Cardiac muscle cell (in vitro differentiated cells and primary cell): ENCODE measurements around the gene PXK. TPM values are rescaled to one million over a fixed set of nuclear protein-coding genes. Genes with fewer than 3 reads are reported as not detected.

Experiments used
- DNase-seq, 2 donors: peaks; one replicate each; pipeline versions ENCODE4 v3.0.0 to v3.0.0-alpha.2; 2010 to 2017; ENCODE audit warnings: low read depth in 1 of 2, low spot score in 1 of 2
- H3K27ac ChIP-seq: fragments of 200-600 bp; sonication (generic); 2 replicates; pipeline ENCODE4 v1.5.1; 2016
- H3K27me3 ChIP-seq: fragments of 200-600 bp; sonication (generic); 2 replicates; pipeline ENCODE4 v1.6.0; 2016; ENCODE audit warnings: control low read depth
- H3K36me3 ChIP-seq: fragments of 200-600 bp; sonication (generic); 2 replicates; pipeline ENCODE4 v1.5.1; 2016; ENCODE audit warnings: control low read depth
- H3K4me1 ChIP-seq: fragments of 200-600 bp; sonication (generic); 2 replicates; pipeline ENCODE4 v1.8.1; 2017; ENCODE audit warnings: low read depth, mild to moderate bottlenecking, mixed run types
- H3K4me3 ChIP-seq: fragments of 200-600 bp; sonication (generic); 2 replicates; pipeline ENCODE4 v1.5.1; 2016; ENCODE audit warnings: mild to moderate bottlenecking
- H3K9me3 ChIP-seq: fragments of 200-600 bp; sonication (generic); 2 replicates; pipeline ENCODE4 v1.5.1; 2017; ENCODE audit warnings: low read depth, mild to moderate bottlenecking, control low read depth
- CTCF ChIP-seq: IDR thresholded peaks from 2 replicates; pipeline ENCODE4 v1.5.1; 2012; ENCODE audit warnings: low read depth, mild to moderate bottlenecking, low read length
- polyA plus RNA-seq: library from polyadenylated mRNA; unstranded; fragments of >200 nt; fragmentation: Nextera tagmentation; extraction: Ambion mirVana; gene quantifications from 2 replicates; pipeline ENCODE4 v1.2.1, GENCODE V29; 2016
- total RNA-seq: library from RNA; depleted of rRNA; stranded (reverse); fragments of >200 nt; gene quantifications from 2 replicates; pipeline ENCODE4 v1.2.3, GENCODE V29; 2016

PXK gene
- total and polyA plus RNA-seq, 2 experiments from 2014 or later, result 18.1 to 26.8 TPM

GRCh38 chr3:58377750-58378149, 45.1 kb downstream of the PXK start:
- H3K27me3 ChIP-seq, result no peaks in the 10 kb centered on the region
- no peaks in the 10 kb centered on the region for H3K36me3 ChIP-seq
- DNase-seq, result no peak
- H3K4me1 ChIP-seq, result no peaks in the 10 kb centered on the region
- no peak overlapping the region for H3K27ac ChIP-seq
- H3K9me3 ChIP-seq, result no peaks in the 10 kb centered on the region
- H3K4me3 ChIP-seq, result no peak overlapping the region
- TF ChIP-seq CTCF, result no peak

- no peak overlapping the region for H3K27ac ChIP-seq
- no peak for DNase-seq
These were observed 46.8 kb downstream of the PXK start for GRCh38 chr3:58379351-58380073.

GRCh38 chr3:58383476-58383875, 50.8 kb downstream of the PXK start:
- Histone ChIP-seq H3K9me3 (no peaks in the 10 kb centered on the region), H3K27me3 (no peaks in the 10 kb centered on the region), H3K27ac (no peak overlapping the region), H3K36me3 (no peaks in the 10 kb centered on the region), H3K4me3 (no peak overlapping the region), H3K4me1 (peaks cover 6% of the 10 kb centered on the region)
- TF ChIP-seq CTCF, result no peak
- DNase-seq, result peak in 1 of 2 donors; percentile 53

More at GRCh38 chr3:58379351-58380073, 46.8 kb downstream of the PXK start:
- no peaks in the 10 kb centered on the region for H3K27me3 ChIP-seq
- no peaks in the 10 kb centered on the region for H3K4me1 ChIP-seq
- H3K36me3 ChIP-seq, result no peaks in the 10 kb centered on the region
- TF ChIP-seq CTCF, result no peak
- no peaks in the 10 kb centered on the region for H3K9me3 ChIP-seq
- no peak overlapping the region for H3K4me3 ChIP-seq

GRCh38 chr3:58383904-58384303, 51.2 kb downstream of the PXK start:
- Histone ChIP-seq H3K36me3 (no peaks in the 10 kb centered on the region), H3K27ac (no peak overlapping the region), H3K27me3 (no peaks in the 10 kb centered on the region), H3K9me3 (no peaks in the 10 kb centered on the region), H3K4me1 (peaks cover 8% of the 10 kb centered on the region), H3K4me3 (no peak overlapping the region)
- no peak for TF ChIP-seq CTCF
- DNase-seq, result peak in 1 of 2 donors; percentile 97

GRCh38 chr3:58384381-58385090, 51.8 kb downstream of the PXK start:
- TF ChIP-seq CTCF, result no peak

More at GRCh38 chr3:58384381-58385090, 51.8 kb downstream of the PXK start:
- no peak for DNase-seq
- no peaks in the 10 kb centered on the region for H3K27me3 ChIP-seq
- no peak overlapping the region for H3K27ac ChIP-seq
- H3K4me1 ChIP-seq, result peaks cover 13% of the 10 kb centered on the region
- H3K36me3 ChIP-seq, result no peaks in the 10 kb centered on the region
- H3K9me3 ChIP-seq, result no peaks in the 10 kb centered on the region
- H3K4me3 ChIP-seq, result no peak overlapping the region
